ENCODE results near the gene TSEN15.

TSEN15 gene

DNA sequence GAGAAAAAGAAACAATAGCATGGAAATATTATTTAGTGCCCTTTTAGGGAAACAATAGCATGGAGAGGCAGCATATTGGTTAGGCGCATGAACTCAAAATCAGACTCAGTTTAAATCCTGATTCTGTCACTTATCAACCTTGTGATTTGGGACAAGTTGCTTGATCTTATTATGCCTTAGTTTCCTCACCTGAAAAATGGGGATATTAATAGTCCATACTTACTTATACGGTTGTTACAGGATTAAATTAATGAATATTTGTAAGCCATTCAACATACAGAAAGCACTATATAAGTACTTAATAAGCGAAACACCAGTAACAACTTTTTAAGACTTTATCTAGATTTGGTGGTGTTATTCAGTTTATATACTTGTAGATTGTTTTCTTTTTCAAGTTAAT, 1.2 kb downstream of the TSEN15 start:
- DNase-seq (ENCODE audit: low read depth in 2 of 2, low spot score in 1 of 2): no peak

DNA sequence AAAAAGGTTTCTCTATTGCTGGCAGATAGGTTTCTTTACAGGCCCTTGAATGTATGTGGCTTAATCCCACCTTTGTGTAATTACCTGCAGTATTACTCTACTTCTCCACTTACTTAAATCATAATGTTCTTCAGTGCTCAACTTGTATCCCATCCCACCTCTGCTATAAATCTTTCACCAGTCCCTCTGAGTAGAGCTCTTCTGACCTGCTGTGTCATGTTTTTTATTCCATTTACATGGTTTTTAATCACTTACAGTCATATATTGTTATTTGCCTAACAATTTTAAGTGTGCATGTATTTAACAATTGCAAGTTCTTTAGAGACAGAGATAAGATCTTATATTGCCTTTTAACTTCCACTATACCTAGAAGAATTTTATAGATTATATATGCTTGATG, 2.4 kb downstream of the TSEN15 start:
- DNase-seq (ENCODE audit: low read depth in 2 of 2, low spot score in 1 of 2): no peak

DNA sequence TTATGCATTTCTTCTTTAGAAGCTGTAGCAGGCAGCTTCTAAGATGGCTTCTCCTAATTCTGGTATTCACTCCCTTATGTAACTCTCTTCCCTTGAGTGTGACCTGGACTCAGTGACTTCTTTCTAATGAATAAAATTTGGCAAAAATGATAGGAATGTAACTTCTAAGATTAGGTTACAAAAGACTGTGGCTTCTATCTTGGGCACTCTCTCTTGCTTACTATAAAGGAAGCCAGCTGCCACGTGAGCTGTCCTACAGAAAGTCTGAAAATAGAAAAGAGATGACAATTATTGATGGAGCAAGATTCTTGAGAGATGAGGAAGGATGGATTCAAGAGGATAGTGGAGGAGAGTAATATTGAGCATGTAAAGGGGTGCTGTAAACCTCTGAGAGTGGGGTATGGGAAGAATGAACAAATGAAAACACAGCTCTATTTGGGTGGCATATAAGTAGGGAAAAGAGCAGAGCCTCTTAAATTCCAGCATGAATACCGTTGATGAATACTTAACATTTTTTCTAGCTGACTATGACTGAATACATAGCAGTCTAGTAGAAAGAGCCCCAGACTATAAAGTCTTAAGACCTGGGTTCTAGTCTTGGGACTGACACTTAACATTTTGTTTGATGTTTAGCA, 5.5 kb downstream of the TSEN15 start:
- no peak for DNase-seq (ENCODE audit: low read depth in 2 of 2, low spot score in 1 of 2)

DNA sequence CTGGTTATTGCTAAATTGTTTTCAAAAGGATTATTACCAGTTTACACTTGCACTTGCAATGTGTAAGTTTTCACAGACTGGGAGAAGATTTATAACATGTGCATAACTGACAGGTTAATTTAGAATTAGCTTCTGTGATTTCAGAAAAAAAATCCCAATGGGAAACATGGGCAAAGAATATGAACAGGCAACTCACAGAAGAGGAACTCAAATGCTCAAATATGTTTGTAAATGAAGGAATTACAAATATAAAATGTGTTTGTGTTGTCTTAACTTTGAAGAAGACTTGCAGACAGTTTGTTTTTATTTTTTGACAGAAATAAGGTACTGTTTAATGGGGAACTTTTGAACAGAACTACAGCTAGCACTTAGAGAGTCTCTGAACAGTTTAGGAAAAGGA, 8.4 kb downstream of the TSEN15 start:
- DNase-seq (ENCODE audit: low read depth in 2 of 2, low spot score in 1 of 2): no peak

DNA sequence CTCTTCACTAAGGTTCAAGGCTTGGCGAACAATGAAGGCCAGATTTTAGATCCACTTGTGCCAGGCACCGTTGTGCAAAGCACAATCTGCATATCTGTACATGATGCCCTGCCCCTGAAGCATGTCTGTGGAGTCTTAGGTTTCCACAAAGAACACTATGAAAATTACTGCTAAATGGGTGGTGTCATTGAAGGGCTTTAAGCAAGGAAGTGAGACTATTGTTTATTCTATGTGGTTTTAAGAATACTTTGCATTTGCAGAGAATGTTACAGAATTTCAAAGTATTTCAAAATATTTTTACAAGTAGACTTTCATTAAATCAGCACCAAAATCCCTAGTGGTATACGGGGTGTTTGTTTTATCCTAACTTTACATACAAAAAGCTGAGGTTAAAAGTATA, 8.8 kb downstream of the TSEN15 start:
- DNase-seq (ENCODE audit: low read depth in 2 of 2, low spot score in 1 of 2): no peak

DNA sequence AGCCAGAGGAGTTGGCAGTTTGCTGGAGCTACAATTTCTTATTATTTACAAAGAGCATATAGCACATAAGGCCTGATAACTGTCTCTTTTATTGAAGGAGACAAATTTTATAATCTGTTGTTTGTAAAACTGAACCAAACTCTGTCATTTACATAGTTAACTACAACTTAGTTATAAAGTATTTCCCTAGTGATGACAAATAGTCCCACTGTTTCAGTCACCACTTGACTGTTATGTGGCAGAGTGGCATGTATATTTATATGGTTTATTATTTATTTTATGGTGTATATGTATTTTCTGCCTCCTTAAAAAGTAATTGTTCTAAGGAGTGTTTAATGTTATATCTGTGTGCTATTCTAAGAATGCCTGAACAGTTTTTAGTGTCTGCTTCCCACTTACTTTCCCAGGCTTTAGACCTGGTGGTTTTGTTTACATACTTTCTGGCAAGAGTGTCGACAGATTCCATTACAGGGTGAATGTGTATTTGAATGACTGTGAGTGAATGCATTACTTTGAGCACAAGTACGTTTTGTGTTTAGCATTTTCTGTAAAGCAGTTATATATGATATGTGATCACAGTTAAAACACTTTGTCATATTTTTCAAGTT, 10.0 kb downstream of the TSEN15 start:
- DNase-seq (ENCODE audit: low read depth in 2 of 2, low spot score in 1 of 2): no peak

DNA sequence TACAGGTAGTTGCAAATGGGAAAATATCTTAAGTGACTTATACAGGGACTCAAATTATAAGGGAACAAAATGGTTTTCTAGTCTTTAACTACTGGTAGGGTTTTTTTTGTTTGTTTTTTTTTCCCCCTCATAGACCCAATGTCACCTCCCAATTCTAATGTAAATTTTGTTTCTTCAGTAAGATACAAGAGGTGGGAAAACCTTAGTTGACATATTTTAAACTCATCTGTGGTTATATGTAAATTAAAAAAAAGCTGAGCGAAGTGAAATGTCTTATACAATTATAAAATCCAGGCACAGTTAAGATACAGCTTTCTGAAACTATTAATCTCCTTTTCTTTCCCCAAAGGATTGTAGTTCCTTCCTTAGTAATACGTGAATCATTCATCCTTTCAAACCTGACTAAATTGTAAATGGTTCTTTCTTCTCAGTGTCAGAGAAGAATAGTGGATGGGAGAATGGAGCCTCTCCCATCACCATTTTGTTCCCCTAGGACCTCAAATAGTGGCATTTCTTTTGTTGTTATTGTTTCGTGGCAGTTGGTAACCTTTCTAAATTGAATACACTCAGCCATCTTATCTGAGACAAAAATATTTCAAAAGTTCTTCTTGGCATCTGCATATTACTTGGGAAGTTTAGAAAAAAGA, 11.2 kb downstream of the TSEN15 start:
- DNase-seq (ENCODE audit: low read depth in 2 of 2, low spot score in 1 of 2): no peak

DNA sequence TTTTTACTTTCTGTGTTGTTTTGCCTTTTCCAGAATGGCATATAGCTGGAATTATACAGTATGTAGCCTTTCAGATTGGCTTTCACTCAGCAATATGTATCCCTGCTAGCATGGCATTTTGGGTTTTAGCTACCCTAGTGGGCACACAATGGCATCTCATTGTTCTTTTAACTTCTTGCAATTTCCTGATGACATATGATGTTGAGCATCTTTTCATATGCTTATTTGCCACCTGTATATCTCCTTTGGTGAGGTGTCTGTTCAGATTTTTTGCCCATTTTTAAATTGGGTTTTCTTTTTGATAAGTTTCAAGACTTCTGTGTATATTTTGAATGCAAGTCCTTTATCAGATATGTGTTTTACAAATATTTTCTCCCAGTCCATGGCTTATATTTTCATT, 14.0 kb downstream of the TSEN15 start:
- no peak for DNase-seq (ENCODE audit: low read depth in 2 of 2, low spot score in 1 of 2)

DNA sequence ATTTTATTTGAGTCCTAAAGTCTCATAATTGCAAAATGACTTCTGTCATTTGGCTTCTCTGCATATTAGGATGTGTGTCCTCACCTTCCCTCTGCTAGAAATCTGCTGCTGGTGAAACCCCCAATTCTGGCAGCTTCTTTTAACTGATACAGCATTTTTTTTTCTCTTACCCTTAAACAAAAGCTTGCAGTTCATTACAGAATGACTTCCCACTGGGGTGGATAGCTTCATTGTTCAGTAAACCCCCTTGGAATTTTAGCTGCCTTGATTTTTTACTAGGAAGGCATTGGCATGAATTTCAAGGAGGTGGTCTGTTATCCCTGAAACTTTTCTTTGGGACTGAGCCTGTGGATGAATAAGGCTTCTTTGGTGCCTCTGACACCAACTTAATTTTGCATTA, 16.8 kb downstream of the TSEN15 start:
- no peak for DNase-seq (ENCODE audit: low read depth in 2 of 2, low spot score in 1 of 2)

DNA sequence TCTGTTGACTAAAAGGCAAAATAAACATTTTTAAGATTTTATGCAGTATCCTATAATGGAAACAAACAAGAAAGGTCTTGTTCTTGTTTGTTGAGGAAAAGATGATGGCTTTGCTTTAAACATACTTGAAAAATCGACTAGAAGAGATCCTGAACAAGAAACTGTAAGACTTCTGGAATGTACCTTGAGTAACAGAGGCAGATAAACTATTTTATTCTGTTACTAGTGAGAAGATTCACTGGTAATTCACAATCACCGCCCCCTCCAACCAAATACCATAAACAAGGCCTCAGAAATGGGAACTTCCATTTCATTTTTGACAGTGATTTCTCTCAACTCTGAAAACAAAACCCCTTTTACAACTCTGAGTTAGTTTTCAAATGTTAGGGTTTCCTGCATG, 18.1 kb downstream of the TSEN15 start:
- no peak for DNase-seq (ENCODE audit: low read depth in 2 of 2, low spot score in 1 of 2)

DNA sequence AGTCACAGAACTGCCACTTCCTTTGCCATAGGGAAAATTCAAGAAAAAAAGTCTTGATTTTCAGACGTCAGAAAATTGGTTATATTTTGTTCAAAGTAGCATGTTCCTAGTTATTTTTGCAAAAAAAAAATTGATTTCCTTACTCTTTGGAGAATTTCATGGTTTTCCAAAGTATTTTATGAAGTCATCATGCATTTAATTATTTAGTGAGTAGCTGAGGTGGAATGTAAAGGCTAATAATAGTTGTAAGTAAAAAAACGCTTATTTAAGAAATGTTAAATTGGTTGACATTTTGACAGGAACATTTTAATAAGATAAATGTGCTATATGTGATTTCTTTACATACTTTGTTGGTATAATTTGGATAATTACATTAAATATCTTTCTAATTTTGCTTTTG, 20.8 kb downstream of the TSEN15 start:
- DNase-seq (ENCODE audit: low read depth in 2 of 2, low spot score in 1 of 2): no peak

DNA sequence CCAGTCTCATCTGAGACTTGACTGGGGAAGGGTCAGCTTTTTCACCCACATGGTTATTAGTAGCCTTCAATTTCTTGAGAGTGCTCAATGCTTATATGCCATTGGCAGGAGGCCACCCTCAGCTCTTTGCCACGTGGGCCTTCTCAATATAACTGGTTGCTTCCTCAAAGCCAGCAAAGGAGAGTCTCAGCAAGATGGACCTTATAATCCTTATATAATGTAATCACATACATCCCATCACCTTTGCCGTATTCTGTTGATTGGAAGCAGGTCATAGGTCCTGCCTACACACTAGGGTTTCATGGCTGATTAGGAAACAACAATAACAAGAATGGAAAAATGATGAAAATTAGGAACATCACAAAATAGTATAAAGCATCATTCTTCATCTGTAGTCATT, 22.9 kb downstream of the TSEN15 start:
- no peak for DNase-seq (ENCODE audit: low read depth in 2 of 2, low spot score in 1 of 2)

DNA sequence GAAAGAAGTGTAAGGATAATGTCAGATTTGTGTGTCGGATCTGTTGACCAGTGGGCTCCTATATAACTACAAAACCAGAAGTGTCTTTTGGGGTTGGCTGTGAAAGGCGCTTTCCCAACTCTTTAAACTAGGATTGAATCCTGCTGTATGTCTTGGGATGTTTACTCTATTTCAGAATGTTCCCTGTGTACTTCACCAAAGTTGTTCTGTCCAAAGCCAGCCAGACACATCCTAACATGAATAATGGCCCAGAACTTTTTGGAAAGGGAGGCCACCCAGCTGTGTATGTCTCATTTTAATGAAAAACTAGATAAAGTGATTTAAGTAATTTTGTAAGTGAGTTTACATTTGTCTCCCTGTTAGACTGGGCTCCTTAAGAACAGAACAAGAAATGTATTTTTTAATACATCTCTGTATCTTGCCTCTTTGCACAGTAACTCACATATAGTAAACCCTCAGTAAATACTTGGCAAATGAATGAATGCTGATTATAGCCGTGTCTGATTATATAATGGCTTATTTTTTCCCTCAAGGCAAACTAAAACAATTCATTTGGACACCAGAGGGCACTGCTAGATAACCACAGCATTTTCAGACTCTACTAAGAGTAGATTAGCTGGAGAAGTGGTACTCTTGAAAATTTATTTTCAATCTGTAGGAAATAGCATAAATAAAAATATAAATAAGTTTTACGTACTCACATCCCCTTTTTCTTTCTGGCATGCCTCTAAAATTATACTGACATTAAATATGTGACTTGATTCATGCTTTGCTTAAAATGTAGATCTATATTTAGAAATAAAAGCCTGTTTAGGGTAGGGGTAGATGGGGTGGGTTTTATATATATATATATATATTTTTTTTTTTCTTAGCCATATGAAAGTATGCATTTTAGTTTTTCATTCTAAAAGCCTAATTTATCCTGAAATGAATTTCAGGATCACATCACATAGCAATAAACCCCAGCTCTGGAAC, 23.8 kb downstream of the TSEN15 start:
- no peak for DNase-seq (ENCODE audit: low read depth in 2 of 2, low spot score in 1 of 2)

DNA sequence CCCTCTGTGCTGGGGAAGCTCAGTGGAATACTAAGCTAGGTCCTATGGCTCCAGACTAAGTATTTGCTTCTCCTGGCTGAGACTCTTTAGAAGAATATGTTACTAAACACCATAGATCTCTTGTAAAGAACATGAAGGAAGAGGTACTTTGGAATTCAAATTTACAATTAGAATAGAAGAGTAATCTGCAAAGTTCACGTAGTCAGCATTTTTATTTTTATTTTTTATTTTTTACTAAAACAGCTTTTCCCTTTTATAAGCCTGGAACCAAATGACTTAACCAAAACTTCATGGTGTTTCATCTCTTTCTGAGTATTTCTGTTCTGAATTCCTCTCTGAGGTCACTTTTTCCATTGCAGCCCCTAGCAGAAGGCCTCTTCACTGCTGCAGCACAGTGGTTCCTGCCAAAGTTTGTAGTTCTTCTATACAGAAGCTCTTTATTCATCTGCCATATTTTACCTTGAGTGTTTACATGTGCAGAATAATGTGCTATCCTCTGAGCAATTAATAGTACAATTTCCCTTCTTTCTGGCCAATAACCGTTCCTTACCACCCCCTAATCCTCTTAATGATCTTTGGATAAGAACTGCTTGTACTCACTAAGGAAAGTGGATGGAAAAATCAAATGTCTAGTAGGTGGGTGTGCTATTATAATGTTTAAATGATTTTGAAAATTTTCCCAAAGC, 27.2 kb downstream of the TSEN15 start:
- DNase-seq (ENCODE audit: low read depth in 2 of 2, low spot score in 1 of 2): no peak

DNA sequence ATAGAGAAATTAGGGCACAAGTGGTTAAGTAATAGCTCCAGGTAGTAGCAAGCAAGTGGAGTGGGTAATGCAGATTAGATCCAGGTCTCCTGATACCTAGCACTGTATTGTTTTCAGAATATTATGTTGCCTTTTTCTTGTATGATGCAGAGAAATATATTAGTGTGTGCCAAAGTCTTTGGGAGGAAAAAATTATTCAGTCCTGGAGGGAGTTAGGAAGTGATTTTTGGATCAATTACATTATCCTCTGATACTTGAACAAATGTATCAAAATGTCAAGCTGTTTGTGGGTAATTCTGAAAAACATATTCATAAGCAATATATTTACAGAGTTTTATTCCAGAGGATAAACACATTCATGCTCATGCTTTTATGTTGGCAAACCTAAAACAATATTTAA, 28.8 kb downstream of the TSEN15 start:
- DNase-seq (ENCODE audit: low read depth in 2 of 2, low spot score in 1 of 2): no peak

DNA sequence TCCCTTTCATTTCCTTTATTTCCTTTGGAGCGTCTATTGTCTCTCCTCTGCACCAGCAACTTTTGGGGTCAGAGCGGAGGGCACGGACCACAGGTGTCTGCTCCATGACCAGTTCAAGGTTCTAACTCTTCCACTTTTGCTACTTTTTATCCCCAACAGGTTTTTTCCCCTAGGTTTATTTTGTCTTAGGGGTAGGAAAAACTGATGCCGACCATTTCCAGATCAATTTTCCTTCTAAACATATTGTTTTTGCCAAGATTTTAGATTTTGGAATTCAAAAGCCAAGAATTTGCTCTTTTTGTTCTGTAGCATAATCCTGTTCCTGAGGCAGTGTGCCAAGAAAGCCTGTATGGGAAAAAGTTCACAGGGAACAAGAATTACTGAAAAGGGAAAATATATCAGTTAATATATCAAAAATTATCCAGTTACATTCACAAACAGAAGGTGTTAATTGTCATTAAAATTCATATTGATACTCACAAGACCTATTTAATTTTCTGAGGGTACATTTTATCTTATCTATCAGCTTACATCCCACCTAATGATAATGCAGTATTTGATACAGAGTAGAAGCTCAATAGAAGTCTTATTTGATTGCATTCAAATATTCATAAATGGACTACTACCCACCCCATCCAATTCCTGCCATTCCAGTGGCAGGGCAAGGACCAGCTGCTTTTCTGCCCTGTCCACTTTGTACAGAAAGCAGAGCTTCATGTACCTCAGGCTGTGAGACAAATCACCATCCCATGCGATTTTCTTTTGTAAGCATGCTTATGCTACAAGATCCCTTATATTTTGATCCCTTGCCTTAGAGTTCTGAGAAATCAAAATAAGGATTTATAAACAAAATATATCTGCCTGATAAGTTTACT, 31.2 kb downstream of the TSEN15 start:
- no peak for DNase-seq (ENCODE audit: low read depth in 2 of 2, low spot score in 1 of 2)

DNA sequence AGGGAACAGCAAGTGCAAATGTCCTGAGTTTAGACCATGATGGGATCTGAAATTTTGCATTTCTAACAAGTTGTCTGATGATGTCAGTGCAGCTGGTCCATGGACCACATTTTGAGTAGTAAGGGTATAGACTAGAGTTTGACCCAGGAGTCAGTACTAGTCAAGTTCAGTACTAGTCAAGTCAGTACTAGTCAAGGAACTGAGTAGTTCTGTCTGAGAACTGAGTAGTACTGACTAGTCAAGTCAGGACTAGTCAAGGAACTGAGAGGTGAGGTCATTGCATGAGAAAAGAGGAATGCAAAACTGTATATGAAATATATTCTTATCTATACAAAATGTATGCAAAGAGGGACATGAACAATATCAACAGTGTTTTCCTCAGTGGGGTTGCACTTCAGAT, 34.1 kb downstream of the TSEN15 start:
- no peak for DNase-seq (ENCODE audit: low read depth in 2 of 2, low spot score in 1 of 2)

DNA sequence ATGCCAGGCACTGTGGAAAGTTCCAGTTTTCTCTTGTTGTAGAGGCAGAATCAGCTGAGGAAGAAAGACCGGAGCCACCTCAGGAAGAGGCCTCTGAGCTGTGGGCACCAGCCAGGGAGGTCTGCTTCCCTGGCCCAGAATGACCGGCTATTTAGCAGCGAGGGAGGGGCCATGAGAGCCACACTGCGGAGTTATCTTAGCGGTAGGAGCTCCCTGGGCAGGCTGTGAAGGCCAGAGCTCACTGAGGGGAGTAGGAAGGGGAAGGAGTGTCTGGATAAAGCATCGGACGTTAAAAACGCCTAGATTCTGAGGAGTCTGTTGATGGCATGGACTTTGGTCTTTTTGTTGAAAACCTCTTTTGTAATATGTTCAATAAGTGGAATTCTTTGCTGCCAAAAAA, 36.5 kb downstream of the TSEN15 start:
- DNase-seq (ENCODE audit: low read depth in 2 of 2, low spot score in 1 of 2): no peak

DNA sequence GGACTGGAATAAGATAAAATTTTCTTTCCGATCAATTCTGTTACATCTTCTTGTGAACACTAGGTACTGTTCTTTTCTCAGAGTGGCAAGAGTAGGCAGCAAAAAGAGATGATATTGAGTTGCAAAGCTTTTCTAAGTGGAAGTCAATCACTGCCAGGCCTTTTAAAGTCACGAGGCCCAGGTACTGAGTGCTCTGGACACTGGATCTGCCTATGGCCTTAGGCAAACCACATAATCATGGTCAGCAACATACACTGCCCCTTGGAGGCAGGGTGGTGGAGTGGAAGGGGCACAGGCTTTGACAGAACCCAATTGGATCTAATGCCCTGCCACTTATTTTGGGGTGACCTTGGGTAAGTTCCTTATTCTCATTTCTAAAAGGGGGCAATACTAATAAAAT, 41.5 kb downstream of the TSEN15 start:
- no peak for DNase-seq (ENCODE audit: low read depth in 2 of 2, low spot score in 1 of 2)

DNA sequence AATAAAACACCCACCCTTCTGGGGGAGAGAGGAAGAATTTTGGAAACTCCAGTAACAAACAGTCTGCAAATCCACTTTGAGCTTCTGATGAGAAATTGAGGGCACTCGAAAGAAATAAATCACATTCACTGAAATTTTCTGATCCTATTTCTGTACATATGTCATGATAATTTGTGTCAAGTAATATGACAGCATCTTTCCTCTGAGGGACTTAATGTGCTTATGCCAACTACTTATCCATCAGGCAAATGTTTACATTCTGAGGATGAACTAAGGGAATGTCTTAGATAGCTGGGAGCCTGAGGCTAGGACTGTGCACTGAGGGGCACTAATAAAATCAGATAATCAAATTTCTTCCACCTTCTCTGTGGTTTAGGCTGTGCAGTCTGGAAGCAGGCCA, 44.5 kb downstream of the TSEN15 start:
- DNase-seq (ENCODE audit: low read depth in 2 of 2, low spot score in 1 of 2): no peak

Data from stimulated activated CD8-positive, alpha-beta memory T cell treated with anti-CD3 and anti-CD28 coated beads, Interleukin-4, amount 100 ng/mL, for 1 hour (primary cell).